Left ventricle myocardium inferior (tissue), 1 donor: ENCODE data around the gene EFNB1. TPM values are rescaled to one million over a fixed set of nuclear protein-coding genes. Genes with fewer than 3 reads are reported as not detected.

ENCODE experiments used
- DNase-seq: peaks from one replicate; pipeline ENCODE4 v3.0.0-alpha.2; 2020
- H3K27ac ChIP-seq: fragments of 200-600 bp; replicated peaks from 2 replicates; pipeline ENCODE4 v1.8.0; 2021
- H3K27me3 ChIP-seq: fragments of 200-600 bp; 2 replicates; pipeline ENCODE4 v1.8.0; 2021; ENCODE audit warnings: low read depth
- H3K36me3 ChIP-seq: fragments of 200-600 bp; 2 replicates; pipeline ENCODE4 v1.8.0; 2021
- H3K4me1 ChIP-seq: fragments of 200-600 bp; 2 replicates; pipeline ENCODE4 v1.8.0; 2021
- H3K4me3 ChIP-seq: fragments of 200-600 bp; 2 replicates; pipeline ENCODE4 v1.8.0; 2021; ENCODE audit warnings: mild to moderate bottlenecking, moderate library complexity
- H3K9me3 ChIP-seq: fragments of 200-600 bp; replicated peaks from 2 replicates; pipeline ENCODE4 v1.8.0; 2021
- intact Hi-C: fragments of 100-400 bp; cut with micrococcal nuclease; formaldehyde crosslinking; loops from one replicate; pipeline ENCODE4 v1.11.0; 2022
- total RNA-seq: library from RNA; stranded (reverse); fragmentation: NEBNext Ultra II Directional; extraction: Animal tissue kit (Norgen Biotek cat#: 25700); gene quantifications from one replicate; pipeline ENCODE4 v1.2.1, GENCODE V29; 2021
- TF ChIP-seq, protein P1 (sequence below): fragments of 200-600 bp; IDR thresholded peaks from 2 replicates; pipeline ENCODE4 v1.8.0; 2021; ENCODE audit warnings: antibody characterized with exemption, mild to moderate bottlenecking, borderline replicate concordance
- donor health status: DM: no; HTN: yes; CAD: no; lungs with severe emphysema.

EFNB1 gene
- total RNA-seq, 1 donor from 2014 or later = 14.7 TPM

DNA sequence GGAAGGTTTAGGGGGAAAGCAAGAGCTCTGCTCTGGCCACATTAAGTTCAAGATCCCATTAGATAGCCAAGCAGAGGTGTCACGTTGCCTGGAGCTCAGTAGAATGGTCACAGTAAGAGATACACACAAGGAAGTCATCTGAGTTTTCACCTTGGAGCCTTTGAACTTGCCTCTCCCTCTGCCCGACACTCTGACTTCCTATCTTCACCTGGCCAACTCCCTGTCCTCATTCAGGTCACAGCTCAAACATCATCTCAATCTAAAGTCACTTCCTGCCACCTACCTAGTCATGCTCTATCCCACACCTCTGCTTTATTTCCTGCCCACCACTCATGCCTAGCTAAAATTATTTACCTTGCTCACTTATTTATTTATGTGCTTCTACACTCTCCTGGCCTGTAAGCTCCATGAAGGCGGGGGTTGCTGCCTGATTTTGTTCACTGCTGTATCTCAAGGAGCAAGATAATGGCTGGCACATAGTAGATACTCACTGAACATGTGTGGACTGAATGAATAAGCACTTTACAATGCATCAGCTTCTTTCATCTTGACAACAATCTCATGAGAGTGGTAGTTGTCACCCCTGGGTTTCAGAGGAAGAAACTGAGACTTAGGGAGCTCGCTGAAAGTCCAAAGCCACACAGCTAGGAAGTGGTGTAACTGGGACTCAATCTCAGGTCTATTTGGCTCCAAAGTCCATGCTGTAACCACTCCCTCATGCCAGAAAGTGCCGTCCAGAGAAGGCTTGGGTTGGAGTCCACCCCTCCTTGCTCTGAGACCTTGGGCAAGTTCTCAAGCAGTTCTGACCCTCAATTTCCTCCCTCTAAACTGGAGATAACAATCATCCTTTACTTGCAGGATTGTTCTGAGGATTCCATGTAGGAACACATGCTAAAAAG, 40.3 kb downstream of the EFNB1 start:
- intact Hi-C loops = no loop called here
- H3K4me1 ChIP-seq = peaks cover 10% of the 10 kb centered on the region
- H3K36me3 ChIP-seq = no peaks in the 10 kb centered on the region
- no peak overlapping the region for H3K27ac ChIP-seq
- TF ChIP-seq, protein P1, sequence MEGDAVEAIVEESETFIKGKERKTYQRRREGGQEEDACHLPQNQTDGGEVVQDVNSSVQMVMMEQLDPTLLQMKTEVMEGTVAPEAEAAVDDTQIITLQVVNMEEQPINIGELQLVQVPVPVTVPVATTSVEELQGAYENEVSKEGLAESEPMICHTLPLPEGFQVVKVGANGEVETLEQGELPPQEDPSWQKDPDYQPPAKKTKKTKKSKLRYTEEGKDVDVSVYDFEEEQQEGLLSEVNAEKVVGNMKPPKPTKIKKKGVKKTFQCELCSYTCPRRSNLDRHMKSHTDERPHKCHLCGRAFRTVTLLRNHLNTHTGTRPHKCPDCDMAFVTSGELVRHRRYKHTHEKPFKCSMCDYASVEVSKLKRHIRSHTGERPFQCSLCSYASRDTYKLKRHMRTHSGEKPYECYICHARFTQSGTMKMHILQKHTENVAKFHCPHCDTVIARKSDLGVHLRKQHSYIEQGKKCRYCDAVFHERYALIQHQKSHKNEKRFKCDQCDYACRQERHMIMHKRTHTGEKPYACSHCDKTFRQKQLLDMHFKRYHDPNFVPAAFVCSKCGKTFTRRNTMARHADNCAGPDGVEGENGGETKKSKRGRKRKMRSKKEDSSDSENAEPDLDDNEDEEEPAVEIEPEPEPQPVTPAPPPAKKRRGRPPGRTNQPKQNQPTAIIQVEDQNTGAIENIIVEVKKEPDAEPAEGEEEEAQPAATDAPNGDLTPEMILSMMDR = no peak
- no peaks in the 10 kb centered on the region for H3K9me3 ChIP-seq
- H3K4me3 ChIP-seq = no peak overlapping the region
- no peak for DNase-seq
- no peaks in the 10 kb centered on the region for H3K27me3 ChIP-seq

DNA sequence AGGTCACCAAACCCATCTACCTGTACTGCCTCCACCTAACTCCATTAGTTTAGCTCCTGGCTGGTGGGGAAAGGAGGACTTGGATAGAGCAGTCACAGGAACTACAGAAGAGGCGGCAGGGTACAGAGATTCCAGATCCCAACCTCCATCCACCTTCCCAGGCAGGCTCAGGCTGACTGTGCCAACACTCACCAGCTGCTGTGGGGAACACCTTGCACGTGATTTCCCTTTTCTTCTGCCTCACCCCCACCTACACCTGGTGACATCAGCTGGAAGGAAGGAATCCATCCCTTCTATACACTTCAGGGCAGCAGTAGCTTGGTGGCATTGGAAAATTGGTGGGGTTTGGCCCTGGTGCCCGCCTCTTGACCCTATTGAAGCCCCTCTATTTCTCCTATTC, 41.5 kb downstream of the EFNB1 start:
- Histone ChIP-seq H3K36me3 (no peaks in the 10 kb centered on the region), H3K27ac (no peak overlapping the region), H3K4me3 (no peak overlapping the region), H3K4me1 (peaks cover 10% of the 10 kb centered on the region), H3K27me3 (no peaks in the 10 kb centered on the region), H3K9me3 (no peaks in the 10 kb centered on the region)
- TF ChIP-seq, protein P1 = no peak
- intact Hi-C loops = no loop called here
- no peak for DNase-seq

DNA sequence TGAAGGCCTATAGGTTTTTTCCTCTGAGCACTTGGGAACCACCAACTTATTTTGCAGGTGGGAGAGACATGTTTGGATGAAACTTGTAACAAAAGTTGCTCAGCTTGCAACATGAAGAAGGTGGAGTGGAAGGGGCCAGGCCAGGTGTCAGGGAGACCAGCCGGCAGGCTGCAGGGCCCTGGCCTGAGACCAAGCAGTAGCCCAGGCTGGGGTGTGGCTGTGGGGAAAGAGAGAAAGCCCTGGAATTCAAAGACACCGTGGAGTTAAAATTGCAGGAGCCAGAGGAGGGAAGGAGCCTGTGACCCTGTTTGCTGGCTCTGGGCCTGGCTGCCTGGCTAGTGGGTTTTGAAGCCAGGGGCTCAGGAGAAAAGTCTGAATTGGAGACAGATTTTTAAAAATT, 43.4 kb downstream of the EFNB1 start:
- no peaks in the 10 kb centered on the region for H3K27me3 ChIP-seq
- H3K4me3 ChIP-seq = no peak overlapping the region
- H3K27ac ChIP-seq = no peak overlapping the region
- H3K36me3 ChIP-seq = no peaks in the 10 kb centered on the region
- H3K4me1 ChIP-seq = peaks cover 8% of the 10 kb centered on the region
- DNase-seq = no peak
- intact Hi-C loops = no loop called here
- no peaks in the 10 kb centered on the region for H3K9me3 ChIP-seq
- TF ChIP-seq, protein P1 = no peak

DNA sequence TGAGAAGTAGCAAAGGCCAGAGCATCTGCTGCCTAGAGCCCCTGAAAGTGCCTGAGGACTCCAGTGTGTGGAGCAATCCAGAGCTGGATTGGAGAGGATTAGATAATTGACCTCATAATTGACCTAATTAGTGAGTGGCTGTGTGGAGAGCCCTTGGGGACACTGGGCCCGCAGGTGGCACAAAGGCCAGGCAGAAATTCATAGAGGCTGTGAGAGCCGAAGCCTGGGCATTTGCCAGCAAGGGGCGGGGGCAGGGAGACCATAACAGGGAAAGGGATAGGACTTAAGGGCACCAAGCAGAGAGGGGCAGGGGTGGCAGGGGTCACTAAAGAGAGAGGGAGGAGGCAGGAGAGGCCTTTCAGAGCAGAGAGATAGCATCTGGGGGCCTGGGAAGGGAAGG, 45.3 kb downstream of the EFNB1 start:
- intact Hi-C loops = no loop called here
- H3K4me3 ChIP-seq = no peak overlapping the region
- no peaks in the 10 kb centered on the region for H3K9me3 ChIP-seq
- no peaks in the 10 kb centered on the region for H3K4me1 ChIP-seq
- H3K27ac ChIP-seq = no peak overlapping the region
- no peaks in the 10 kb centered on the region for H3K36me3 ChIP-seq
- DNase-seq = no peak
- H3K27me3 ChIP-seq = no peaks in the 10 kb centered on the region
- TF ChIP-seq, protein P1 = no peak

DNA sequence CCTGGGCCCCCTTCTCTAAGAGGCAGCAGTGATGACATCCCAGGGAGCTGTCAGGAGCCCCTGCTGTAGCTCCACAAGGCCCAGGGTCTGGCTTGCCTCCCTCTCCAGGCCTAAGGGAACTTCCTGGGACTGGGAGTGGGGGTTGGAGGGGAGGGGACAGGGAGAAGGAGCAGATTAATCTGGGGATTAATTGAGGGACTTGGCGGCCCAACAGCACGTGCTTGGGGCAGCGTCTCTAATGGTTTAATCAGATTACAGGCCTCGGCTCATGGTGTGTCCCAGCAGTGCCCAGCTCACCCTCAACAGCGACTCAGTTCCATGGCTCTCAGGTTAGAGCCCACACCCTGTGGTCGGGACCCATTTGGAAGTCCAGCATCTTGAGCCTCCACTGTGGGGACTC, 47.9 kb downstream of the EFNB1 start:
- H3K27ac ChIP-seq = no peak overlapping the region
- no peak for DNase-seq
- TF ChIP-seq, protein P1 = no peak
- H3K9me3 ChIP-seq = no peaks in the 10 kb centered on the region
- H3K36me3 ChIP-seq = no peaks in the 10 kb centered on the region
- H3K27me3 ChIP-seq = no peaks in the 10 kb centered on the region
- no peak overlapping the region for H3K4me3 ChIP-seq
- intact Hi-C loops = no loop called here
- H3K4me1 ChIP-seq = no peaks in the 10 kb centered on the region
